ENCODE measurements around the gene CSN1S1. TPM values are rescaled to one million over a fixed set of nuclear protein-coding genes. Genes with fewer than 3 reads are reported as not detected.
"Not testable (repeated sequence)": the region's sequence is repeated elsewhere in the genome, so short reads cannot be mapped to it uniquely, and the experiment has no call there.

Gene CSN1S1
- total RNA-seq, 1 experiment from 2014 or later, result not detected

DNA sequence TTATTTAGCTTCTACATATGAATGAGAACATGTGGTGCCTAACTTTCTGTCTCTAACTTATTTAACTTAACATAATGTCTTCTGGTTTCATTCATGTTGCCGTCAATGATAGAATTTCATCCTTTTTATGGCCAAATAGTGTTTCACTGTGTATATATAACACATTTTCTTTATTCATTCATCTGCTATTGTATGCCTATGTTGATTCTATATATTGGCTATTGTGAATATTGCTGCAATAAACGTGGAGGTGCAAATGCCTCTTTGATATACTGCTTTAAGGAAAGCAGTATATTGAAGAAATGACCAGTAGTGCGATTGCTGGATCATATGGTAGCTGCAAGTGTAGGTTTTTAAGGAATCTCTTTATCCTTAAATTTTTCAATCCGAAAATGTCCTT lies 10.0 kb upstream of the CSN1S1 start:
- ChIA-PET POLR2A (no interaction called here), CTCF (no interaction called here)
- H3K4me1 Mint-ChIP-seq, result no peaks in the 10 kb centered on the region
- no peaks in the 10 kb centered on the region for H3K36me3 Mint-ChIP-seq
- H3K4me3 Mint-ChIP-seq, result no peak overlapping the region
- TF ChIP-seq, protein P1, sequence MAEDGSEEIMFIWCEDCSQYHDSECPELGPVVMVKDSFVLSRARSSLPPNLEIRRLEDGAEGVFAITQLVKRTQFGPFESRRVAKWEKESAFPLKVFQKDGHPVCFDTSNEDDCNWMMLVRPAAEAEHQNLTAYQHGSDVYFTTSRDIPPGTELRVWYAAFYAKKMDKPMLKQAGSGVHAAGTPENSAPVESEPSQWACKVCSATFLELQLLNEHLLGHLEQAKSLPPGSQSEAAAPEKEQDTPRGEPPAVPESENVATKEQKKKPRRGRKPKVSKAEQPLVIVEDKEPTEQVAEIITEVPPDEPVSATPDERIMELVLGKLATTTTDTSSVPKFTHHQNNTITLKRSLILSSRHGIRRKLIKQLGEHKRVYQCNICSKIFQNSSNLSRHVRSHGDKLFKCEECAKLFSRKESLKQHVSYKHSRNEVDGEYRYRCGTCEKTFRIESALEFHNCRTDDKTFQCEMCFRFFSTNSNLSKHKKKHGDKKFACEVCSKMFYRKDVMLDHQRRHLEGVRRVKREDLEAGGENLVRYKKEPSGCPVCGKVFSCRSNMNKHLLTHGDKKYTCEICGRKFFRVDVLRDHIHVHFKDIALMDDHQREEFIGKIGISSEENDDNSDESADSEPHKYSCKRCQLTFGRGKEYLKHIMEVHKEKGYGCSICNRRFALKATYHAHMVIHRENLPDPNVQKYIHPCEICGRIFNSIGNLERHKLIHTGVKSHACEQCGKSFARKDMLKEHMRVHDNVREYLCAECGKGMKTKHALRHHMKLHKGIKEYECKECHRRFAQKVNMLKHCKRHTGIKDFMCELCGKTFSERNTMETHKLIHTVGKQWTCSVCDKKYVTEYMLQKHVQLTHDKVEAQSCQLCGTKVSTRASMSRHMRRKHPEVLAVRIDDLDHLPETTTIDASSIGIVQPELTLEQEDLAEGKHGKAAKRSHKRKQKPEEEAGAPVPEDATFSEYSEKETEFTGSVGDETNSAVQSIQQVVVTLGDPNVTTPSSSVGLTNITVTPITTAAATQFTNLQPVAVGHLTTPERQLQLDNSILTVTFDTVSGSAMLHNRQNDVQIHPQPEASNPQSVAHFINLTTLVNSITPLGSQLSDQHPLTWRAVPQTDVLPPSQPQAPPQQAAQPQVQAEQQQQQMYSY (CRISPR knock-in tag; IDR thresholded peaks at IDR 0.05), result no peak
- TF ChIP-seq ZNF121 (CRISPR knock-in tag; IDR thresholded peaks at IDR 0.05), result no peak
- no peak for TF ChIP-seq FOXP1 (CRISPR knock-in tag; IDR thresholded peaks at IDR 0.05; ENCODE audit: borderline replicate concordance)
- TF ChIP-seq ZNF232 (CRISPR knock-in tag; IDR thresholded peaks at IDR 0.05), result no peak
- TF ChIP-seq, protein P2, sequence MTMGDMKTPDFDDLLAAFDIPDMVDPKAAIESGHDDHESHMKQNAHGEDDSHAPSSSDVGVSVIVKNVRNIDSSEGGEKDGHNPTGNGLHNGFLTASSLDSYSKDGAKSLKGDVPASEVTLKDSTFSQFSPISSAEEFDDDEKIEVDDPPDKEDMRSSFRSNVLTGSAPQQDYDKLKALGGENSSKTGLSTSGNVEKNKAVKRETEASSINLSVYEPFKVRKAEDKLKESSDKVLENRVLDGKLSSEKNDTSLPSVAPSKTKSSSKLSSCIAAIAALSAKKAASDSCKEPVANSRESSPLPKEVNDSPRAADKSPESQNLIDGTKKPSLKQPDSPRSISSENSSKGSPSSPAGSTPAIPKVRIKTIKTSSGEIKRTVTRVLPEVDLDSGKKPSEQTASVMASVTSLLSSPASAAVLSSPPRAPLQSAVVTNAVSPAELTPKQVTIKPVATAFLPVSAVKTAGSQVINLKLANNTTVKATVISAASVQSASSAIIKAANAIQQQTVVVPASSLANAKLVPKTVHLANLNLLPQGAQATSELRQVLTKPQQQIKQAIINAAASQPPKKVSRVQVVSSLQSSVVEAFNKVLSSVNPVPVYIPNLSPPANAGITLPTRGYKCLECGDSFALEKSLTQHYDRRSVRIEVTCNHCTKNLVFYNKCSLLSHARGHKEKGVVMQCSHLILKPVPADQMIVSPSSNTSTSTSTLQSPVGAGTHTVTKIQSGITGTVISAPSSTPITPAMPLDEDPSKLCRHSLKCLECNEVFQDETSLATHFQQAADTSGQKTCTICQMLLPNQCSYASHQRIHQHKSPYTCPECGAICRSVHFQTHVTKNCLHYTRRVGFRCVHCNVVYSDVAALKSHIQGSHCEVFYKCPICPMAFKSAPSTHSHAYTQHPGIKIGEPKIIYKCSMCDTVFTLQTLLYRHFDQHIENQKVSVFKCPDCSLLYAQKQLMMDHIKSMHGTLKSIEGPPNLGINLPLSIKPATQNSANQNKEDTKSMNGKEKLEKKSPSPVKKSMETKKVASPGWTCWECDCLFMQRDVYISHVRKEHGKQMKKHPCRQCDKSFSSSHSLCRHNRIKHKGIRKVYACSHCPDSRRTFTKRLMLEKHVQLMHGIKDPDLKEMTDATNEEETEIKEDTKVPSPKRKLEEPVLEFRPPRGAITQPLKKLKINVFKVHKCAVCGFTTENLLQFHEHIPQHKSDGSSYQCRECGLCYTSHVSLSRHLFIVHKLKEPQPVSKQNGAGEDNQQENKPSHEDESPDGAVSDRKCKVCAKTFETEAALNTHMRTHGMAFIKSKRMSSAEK (CRISPR knock-in tag; IDR thresholded peaks at IDR 0.05; ENCODE audit: borderline replicate concordance), result no peak
- no peak for TF ChIP-seq TCF7 (CRISPR knock-in tag; IDR thresholded peaks at IDR 0.05; ENCODE audit: low read depth)
- no peak for TF ChIP-seq ESRRA (CRISPR knock-in tag; IDR thresholded peaks at IDR 0.05; ENCODE audit: borderline replicate concordance)
- no peak overlapping the region for H3K27ac Mint-ChIP-seq
- ATAC-seq (no peak), DNase-seq (ENCODE audit: low spot score) (no peak)
- peaks cover 4% of the 10 kb centered on the region; the same call in 1 of the 2 replicates for H3K9me3 Mint-ChIP-seq
- H3K27me3 Mint-ChIP-seq (ENCODE audit: low read depth), result peaks cover 72% of the 10 kb centered on the region

DNA sequence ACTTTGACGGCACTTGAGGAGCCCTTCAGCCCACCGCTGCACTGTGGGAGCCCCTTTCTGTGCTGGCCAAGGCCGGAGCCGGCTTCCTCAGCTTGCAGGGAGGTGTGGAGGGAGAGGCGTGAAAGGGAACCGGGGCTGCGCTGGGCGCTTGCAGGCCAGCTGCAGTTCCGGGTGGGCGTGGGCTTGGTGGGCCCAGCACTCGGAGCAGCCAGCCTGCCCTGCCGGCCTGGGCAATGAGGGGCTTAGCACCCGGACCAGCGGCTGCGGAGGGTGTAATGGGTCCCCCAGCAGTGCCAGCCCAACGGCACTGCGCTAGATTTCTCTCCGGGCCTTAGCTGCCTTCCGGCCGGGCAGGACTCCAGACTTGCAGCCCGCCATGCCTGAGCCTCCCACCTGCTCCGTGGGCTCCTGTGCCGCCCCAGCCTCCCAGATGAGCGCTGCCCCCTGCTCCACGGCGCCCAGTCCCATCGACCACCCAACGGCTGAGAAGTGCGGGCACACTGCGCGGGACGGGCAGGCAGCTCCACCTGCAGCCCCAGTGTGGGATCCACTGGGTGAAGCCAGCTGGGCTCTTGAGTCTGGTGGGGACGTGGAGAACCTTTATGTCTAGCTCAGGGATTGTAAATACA lies 7.0 kb upstream of the CSN1S1 start:
- H3K4me3 Mint-ChIP-seq; H3K9me3 Mint-ChIP-seq; POLR2A ChIA-PET; H3K27ac Mint-ChIP-seq; H3K4me1 Mint-ChIP-seq; H3K36me3 Mint-ChIP-seq; CTCF ChIA-PET; ATAC-seq; DNase-seq (ENCODE audit: low spot score): not testable (repeated sequence)
- H3K27me3 Mint-ChIP-seq (ENCODE audit: low read depth), result peaks cover 52% of the 10 kb centered on the region

DNA sequence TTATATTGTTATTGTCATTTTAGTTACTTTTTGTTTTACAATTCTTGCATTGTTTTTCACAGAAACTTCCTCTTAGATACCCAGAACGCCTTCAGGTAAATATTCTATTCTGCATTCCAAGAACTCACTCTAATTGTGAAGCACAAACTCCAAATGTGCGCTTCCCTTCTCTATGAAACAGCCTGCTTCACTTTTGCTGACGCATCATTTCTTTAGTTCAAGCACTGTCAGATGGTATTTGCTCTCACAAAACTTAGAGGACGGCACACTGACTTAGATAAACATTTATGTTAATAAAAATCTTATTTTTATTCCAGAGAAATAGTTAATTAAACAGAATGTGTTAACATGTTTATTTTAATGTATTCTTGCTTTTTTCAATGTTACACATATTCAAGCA lies 3.3 kb downstream of the CSN1S1 start:
- no peak for DNase-seq (ENCODE audit: low spot score)
- Mint-ChIP-seq H3K4me1 (no peaks in the 10 kb centered on the region), H3K27ac (no peak overlapping the region), H3K9me3 (no peaks in the 10 kb centered on the region), H3K36me3 (no peaks in the 10 kb centered on the region), H3K4me3 (no peak overlapping the region), H3K27me3 (ENCODE audit: low read depth) (no peaks in the 10 kb centered on the region)
- ChIA-PET POLR2A (no interaction called here), CTCF (no interaction called here)
- TF ChIP-seq JAZF1 (CRISPR knock-in tag; IDR thresholded peaks at IDR 0.05), result no peak
- no peak for TF ChIP-seq NR2C2 (CRISPR knock-in tag; IDR thresholded peaks at IDR 0.05)
- TF ChIP-seq, protein P3, sequence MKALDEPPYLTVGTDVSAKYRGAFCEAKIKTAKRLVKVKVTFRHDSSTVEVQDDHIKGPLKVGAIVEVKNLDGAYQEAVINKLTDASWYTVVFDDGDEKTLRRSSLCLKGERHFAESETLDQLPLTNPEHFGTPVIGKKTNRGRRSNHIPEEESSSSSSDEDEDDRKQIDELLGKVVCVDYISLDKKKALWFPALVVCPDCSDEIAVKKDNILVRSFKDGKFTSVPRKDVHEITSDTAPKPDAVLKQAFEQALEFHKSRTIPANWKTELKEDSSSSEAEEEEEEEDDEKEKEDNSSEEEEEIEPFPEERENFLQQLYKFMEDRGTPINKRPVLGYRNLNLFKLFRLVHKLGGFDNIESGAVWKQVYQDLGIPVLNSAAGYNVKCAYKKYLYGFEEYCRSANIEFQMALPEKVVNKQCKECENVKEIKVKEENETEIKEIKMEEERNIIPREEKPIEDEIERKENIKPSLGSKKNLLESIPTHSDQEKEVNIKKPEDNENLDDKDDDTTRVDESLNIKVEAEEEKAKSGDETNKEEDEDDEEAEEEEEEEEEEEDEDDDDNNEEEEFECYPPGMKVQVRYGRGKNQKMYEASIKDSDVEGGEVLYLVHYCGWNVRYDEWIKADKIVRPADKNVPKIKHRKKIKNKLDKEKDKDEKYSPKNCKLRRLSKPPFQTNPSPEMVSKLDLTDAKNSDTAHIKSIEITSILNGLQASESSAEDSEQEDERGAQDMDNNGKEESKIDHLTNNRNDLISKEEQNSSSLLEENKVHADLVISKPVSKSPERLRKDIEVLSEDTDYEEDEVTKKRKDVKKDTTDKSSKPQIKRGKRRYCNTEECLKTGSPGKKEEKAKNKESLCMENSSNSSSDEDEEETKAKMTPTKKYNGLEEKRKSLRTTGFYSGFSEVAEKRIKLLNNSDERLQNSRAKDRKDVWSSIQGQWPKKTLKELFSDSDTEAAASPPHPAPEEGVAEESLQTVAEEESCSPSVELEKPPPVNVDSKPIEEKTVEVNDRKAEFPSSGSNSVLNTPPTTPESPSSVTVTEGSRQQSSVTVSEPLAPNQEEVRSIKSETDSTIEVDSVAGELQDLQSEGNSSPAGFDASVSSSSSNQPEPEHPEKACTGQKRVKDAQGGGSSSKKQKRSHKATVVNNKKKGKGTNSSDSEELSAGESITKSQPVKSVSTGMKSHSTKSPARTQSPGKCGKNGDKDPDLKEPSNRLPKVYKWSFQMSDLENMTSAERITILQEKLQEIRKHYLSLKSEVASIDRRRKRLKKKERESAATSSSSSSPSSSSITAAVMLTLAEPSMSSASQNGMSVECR (CRISPR knock-in tag; IDR thresholded peaks at IDR 0.05; ENCODE audit: borderline replicate concordance), result no peak
- TF ChIP-seq ZNF671 (CRISPR knock-in tag; IDR thresholded peaks at IDR 0.05), result no peak
- no peak for TF ChIP-seq IRF2 (CRISPR knock-in tag; IDR thresholded peaks at IDR 0.05; ENCODE audit: borderline replicate concordance, low read depth)
- no peak for TF ChIP-seq SMAD4 (CRISPR knock-in tag; IDR thresholded peaks at IDR 0.05)
- no peak for TF ChIP-seq ELF4 (CRISPR knock-in tag; IDR thresholded peaks at IDR 0.05; ENCODE audit: low read depth)
- TF ChIP-seq, protein P4, sequence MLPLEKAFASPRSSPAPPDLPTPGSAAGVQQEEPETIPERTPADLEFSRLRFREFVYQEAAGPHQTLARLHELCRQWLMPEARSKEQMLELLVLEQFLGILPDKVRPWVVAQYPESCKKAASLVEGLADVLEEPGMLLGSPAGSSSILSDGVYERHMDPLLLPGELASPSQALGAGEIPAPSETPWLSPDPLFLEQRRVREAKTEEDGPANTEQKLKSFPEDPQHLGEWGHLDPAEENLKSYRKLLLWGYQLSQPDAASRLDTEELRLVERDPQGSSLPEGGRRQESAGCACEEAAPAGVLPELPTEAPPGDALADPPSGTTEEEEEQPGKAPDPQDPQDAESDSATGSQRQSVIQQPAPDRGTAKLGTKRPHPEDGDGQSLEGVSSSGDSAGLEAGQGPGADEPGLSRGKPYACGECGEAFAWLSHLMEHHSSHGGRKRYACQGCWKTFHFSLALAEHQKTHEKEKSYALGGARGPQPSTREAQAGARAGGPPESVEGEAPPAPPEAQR (CRISPR knock-in tag; IDR thresholded peaks at IDR 0.05), result no peak
- TF ChIP-seq GABPB1 (CRISPR knock-in tag; IDR thresholded peaks at IDR 0.05), result no peak
- ATAC-seq, result no peak

Measured in WTC11 (cell line).